HepG2 (cell line): ENCODE measurements around the gene MLLT11. TPM values are rescaled to one million over a fixed set of nuclear protein-coding genes. Genes with fewer than 3 reads are reported as not detected.

ENCODE experiments used
- EEA1 ChIP-seq: sonication (generic); formaldehyde crosslinking; IDR thresholded peaks from 2 replicates; pipeline ENCODE4 v1.5.1; 2020; ENCODE audit warnings: mild to moderate bottlenecking, missing genetic modification reagents, borderline replicate concordance
- FOXA3 ChIP-seq: IDR thresholded peaks from 2 replicates; pipeline ENCODE4 v1.6.1; 2016; ENCODE audit warnings: missing genetic modification reagents, missing compliant biosample characterization
- GTF3A ChIP-seq: sonication (generic); formaldehyde crosslinking; conservative IDR thresholded peaks from 2 replicates; pipeline ENCODE4 v1.4.0; 2020; ENCODE audit warnings: mild to moderate bottlenecking, missing genetic modification reagents
- IRX3 ChIP-seq: sonication (generic); formaldehyde crosslinking; IDR thresholded peaks from 2 replicates; pipeline ENCODE4 v1.8.1; 2023; ENCODE audit warnings: mild to moderate bottlenecking, low read depth, missing genetic modification reagents, borderline replicate concordance
- MAZ ChIP-seq, 2 experiments: sonication (generic) in 1 of 2; formaldehyde crosslinking in 1 of 2; IDR thresholded peaks; 2 replicates each; pipeline versions ENCODE4 v1.5.0 to v1.6.1; 2012 to 2020; ENCODE audit warnings: low read depth in 2 of 2, mild to moderate bottlenecking in 2 of 2, borderline replicate concordance in 1 of 2, improper control_type of control experiment in 1 of 2, low read length in 1 of 2, missing genetic modification reagents in 1 of 2, moderate library complexity in 1 of 2
- MED1 ChIP-seq: sonication (generic); formaldehyde crosslinking; IDR thresholded peaks from 2 replicates; pipeline ENCODE4 v1.4.0; 2020; ENCODE audit warnings: missing genetic modification reagents
- NFATC3 ChIP-seq: sonication (generic); formaldehyde crosslinking; IDR thresholded peaks from 2 replicates; pipeline ENCODE4 v1.5.1; 2020; ENCODE audit warnings: mild to moderate bottlenecking, missing genetic modification reagents
- NFE2L2 ChIP-seq: fragments of 150-350 bp; IDR thresholded peaks from 2 replicates; pipeline ENCODE4 v1.6.1; 2014; ENCODE audit warnings: low read length
- NONO ChIP-seq, 2 experiments: fragments of 450-650 bp in 1 of 2; sonication (generic) in 1 of 2; formaldehyde crosslinking in 1 of 2; IDR thresholded peaks in 1 of 2; conservative IDR thresholded peaks in 1 of 2; 2 replicates each; pipeline versions ENCODE4 v1.6.1 to v1.8.0; 2017 to 2022; ENCODE audit warnings: mild to moderate bottlenecking in 1 of 2, missing genetic modification reagents in 1 of 2, moderate library complexity in 1 of 2
- PITX1 ChIP-seq: sonication (generic); formaldehyde crosslinking; IDR thresholded peaks from 2 replicates; pipeline ENCODE4 v1.5.1; 2020; ENCODE audit warnings: mild to moderate bottlenecking, missing genetic modification reagents
- RARA ChIP-seq: IDR thresholded peaks from 2 replicates; pipeline ENCODE4 v1.6.1; 2016; ENCODE audit warnings: missing genetic modification reagents, missing compliant biosample characterization
- RXRB ChIP-seq: IDR thresholded peaks from 2 replicates; pipeline ENCODE4 v1.6.1; 2016; ENCODE audit warnings: borderline replicate concordance, missing genetic modification reagents, missing compliant biosample characterization
- SP1 ChIP-seq, 2 experiments: fragments of 450-650 bp in 1 of 2; sonication (generic) in 1 of 2; formaldehyde crosslinking in 1 of 2; IDR thresholded peaks; 2 replicates each; pipeline versions ENCODE4 v1.4.0 to v1.6.1; 2016 to 2020; ENCODE audit warnings: missing genetic modification reagents in 1 of 2
- TAF15 ChIP-seq: fragments of 200-400 bp; formaldehyde crosslinking; IDR thresholded peaks from one replicate; pipeline ENCODE4 v1.6.1; 2018; ENCODE audit warnings: mild to moderate bottlenecking, low read depth, low read length; ENCODE audit not compliant: poor library complexity, severe bottlenecking
- TEAD3 ChIP-seq: optimal IDR thresholded peaks from 2 replicates; pipeline ENCODE3; 2016; ENCODE audit warnings: borderline replicate concordance
- ZNF12 ChIP-seq: sonication (generic); formaldehyde crosslinking; IDR thresholded peaks from 2 replicates; pipeline ENCODE4 v1.5.0; 2020; ENCODE audit warnings: missing genetic modification reagents
- ZNF143 ChIP-seq: sonication (generic); formaldehyde crosslinking; IDR thresholded peaks from 2 replicates; pipeline ENCODE4 v1.4.0; 2020; ENCODE audit warnings: missing genetic modification reagents
- ZNF264 ChIP-seq: sonication (generic); formaldehyde crosslinking; IDR thresholded peaks from 2 replicates; pipeline ENCODE4 v1.4.0; 2020; ENCODE audit warnings: missing genetic modification reagents
- ZNF329 ChIP-seq: sonication (generic); formaldehyde crosslinking; IDR thresholded peaks from 2 replicates; pipeline ENCODE4 v1.9.0; 2021; ENCODE audit warnings: low read depth, mild to moderate bottlenecking, missing genetic modification reagents
- ZNF431 ChIP-seq: sonication (generic); formaldehyde crosslinking; IDR thresholded peaks from 2 replicates; pipeline ENCODE4 v1.9.0; 2022; ENCODE audit warnings: missing genetic modification reagents, low read depth, mild to moderate bottlenecking, borderline replicate concordance
- ZNF563 ChIP-seq: sonication (generic); formaldehyde crosslinking; IDR thresholded peaks from 2 replicates; pipeline ENCODE4 v1.8.0; 2022; ENCODE audit warnings: mild to moderate bottlenecking, moderate library complexity, missing genetic modification reagents
- ZNF878 ChIP-seq: sonication (generic); formaldehyde crosslinking; IDR thresholded peaks from 2 replicates; pipeline ENCODE4 v1.8.1; 2023; ENCODE audit warnings: mild to moderate bottlenecking, missing genetic modification reagents, moderate library complexity
- ZSCAN21 ChIP-seq: sonication (generic); formaldehyde crosslinking; IDR thresholded peaks from 2 replicates; pipeline ENCODE4 v1.8.0; 2022; ENCODE audit warnings: mild to moderate bottlenecking, missing genetic modification reagents, moderate library complexity, borderline replicate concordance
- polyA plus RNA-seq, 8 experiments: library from polyadenylated mRNA; depleted of rRNA in 3 of 8; stranded (reverse) in 7 of 8; unstranded in 1 of 8; fragments of >200 nt; fragmentation: Illumina TruSeq in 4 of 8; extraction: Trizol in 4 of 8; gene quantifications; 2 replicates each; pipeline versions ENCODE4 v1.2.1 to v1.2.3, GENCODE V29; 2011 to 2016; ENCODE audit warnings: low read depth in 4 of 8, missing spikeins in 1 of 8, mixed read lengths in 1 of 8; ENCODE audit not compliant: insufficient read depth in 1 of 8
- total RNA-seq, 5 experiments: library from RNA; depleted of rRNA; stranded (reverse); fragments of >200 nt; fragmentation: Illumina TruSeq; extraction: Trizol; gene quantifications; 2 replicates each; pipeline ENCODE4 v1.2.3, GENCODE V29; 2016; ENCODE audit warnings: low read depth in 1 of 5
- TF ChIP-seq, protein P1 (sequence below): sonication (generic); formaldehyde crosslinking; IDR thresholded peaks from 2 replicates; pipeline ENCODE4 v1.5.0; 2020; ENCODE audit warnings: missing genetic modification reagents
- TF ChIP-seq, protein P2 (sequence below): sonication (generic); formaldehyde crosslinking; conservative IDR thresholded peaks from 2 replicates; pipeline ENCODE4 v1.8.0; 2022; ENCODE audit warnings: missing genetic modification reagents
- TF ChIP-seq, protein P3 (sequence below): sonication (generic); formaldehyde crosslinking; IDR thresholded peaks from 2 replicates; pipeline ENCODE4 v1.4.0; 2020; ENCODE audit warnings: missing genetic modification reagents, borderline replicate concordance

Gene MLLT11
- total and polyA plus RNA-seq, 2 of the 13 experiments (the other 11 are each of a cell fraction or from before 2014, with no cell fraction given): 0.21 to 0.22 TPM

DNA sequence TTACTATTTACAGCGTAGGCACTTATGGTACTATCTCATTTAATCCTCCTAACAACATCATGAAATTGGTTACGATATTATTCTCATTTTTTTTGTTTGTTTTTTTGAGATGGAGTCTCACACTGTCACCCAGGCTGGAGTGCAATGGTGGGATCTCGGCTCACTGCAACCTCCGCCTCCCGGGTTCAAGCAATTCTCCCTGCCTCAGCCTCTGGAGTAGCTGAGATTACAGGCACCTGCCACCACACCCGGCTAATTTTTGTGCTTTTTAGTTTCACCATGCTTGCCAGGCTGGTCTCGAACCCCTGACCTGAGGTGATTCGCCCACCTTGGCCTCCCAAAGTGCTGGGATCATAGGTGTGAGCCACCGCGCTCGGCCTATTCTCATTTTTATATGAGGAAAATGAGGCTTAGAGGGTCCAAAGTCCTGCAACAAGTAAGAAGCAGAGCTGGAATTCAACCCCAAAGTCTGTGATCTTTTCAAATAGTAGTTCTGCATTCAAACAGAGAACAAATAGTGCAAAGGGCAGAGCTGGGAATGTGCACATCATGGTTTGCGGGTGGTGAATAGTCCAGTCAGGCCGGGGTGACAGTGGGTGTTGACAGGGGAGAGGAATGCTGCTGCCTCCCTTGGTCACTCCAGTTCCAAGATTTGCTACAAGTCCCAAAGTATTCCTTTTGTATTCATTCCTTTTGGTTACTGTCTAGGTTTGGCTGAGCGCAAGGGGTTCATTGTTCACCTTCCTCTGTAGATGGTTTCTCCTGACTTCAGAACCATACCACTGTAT is 47.3 kb upstream of the MLLT11 start (continued):
- TF ChIP-seq SP1 (IDR thresholded peaks at IDR 0.05) (no peak), SP1 (CRISPR knock-in tag; IDR thresholded peaks at IDR 0.05) (no peak), RARA (CRISPR knock-in tag) (peak; percentile 80), PITX1 (0 out of 2 replicates have a peak, but pooled peaks have one; percentile 47), ZNF12 (CRISPR knock-in tag) (no peak), FOXA3 (peak; percentile 85), NONO (IDR thresholded peaks at IDR 0.05) (no peak), NONO (CRISPR knock-in tag; conservative IDR thresholded peaks at IDR 0.05) (no peak), MAZ (IDR thresholded peaks at IDR 0.05; ENCODE audit: borderline replicate concordance, low read depth, low read length) (no peak), MAZ (CRISPR knock-in tag; IDR thresholded peaks at IDR 0.05; ENCODE audit: low read depth) (no peak), ZNF431 (CRISPR knock-in tag) (no peak), TEAD3 (CRISPR knock-in tag) (peak; percentile 96), ZNF264 (CRISPR knock-in tag) (peak; percentile 90), NFE2L2 (no peak; the same call in 1 of the 2 replicates), ZNF878 (CRISPR knock-in tag) (peak; percentile 54; the same call in 1 of the 2 replicates), NFATC3 (CRISPR knock-in tag) (no peak; the same call in 1 of the 2 replicates), GTF3A (CRISPR knock-in tag) (0 out of 2 replicates have a peak, but pooled peaks have one; percentile 58), IRX3 (CRISPR knock-in tag) (no peak), RXRB (CRISPR knock-in tag) (peak; percentile 86), ZSCAN21 (no peak), MED1 (CRISPR knock-in tag) (peak; percentile 86), EEA1 (no peak), ZNF329 (no peak), ZNF143 (CRISPR knock-in tag) (peak; percentile 26; the same call in 1 of the 2 replicates), TAF15 (no peak), ZNF563 (CRISPR knock-in tag) (no peak)
- TF ChIP-seq, protein P1, sequence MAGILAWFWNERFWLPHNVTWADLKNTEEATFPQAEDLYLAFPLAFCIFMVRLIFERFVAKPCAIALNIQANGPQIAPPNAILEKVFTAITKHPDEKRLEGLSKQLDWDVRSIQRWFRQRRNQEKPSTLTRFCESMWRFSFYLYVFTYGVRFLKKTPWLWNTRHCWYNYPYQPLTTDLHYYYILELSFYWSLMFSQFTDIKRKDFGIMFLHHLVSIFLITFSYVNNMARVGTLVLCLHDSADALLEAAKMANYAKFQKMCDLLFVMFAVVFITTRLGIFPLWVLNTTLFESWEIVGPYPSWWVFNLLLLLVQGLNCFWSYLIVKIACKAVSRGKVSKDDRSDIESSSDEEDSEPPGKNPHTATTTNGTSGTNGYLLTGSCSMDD (CRISPR knock-in tag): no peak
- TF ChIP-seq, protein P2, sequence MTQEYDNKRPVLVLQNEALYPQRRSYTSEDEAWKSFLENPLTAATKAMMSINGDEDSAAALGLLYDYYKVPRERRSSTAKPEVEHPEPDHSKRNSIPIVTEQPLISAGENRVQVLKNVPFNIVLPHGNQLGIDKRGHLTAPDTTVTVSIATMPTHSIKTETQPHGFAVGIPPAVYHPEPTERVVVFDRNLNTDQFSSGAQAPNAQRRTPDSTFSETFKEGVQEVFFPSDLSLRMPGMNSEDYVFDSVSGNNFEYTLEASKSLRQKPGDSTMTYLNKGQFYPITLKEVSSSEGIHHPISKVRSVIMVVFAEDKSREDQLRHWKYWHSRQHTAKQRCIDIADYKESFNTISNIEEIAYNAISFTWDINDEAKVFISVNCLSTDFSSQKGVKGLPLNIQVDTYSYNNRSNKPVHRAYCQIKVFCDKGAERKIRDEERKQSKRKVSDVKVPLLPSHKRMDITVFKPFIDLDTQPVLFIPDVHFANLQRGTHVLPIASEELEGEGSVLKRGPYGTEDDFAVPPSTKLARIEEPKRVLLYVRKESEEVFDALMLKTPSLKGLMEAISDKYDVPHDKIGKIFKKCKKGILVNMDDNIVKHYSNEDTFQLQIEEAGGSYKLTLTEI: no peak
- TF ChIP-seq, protein P3, sequence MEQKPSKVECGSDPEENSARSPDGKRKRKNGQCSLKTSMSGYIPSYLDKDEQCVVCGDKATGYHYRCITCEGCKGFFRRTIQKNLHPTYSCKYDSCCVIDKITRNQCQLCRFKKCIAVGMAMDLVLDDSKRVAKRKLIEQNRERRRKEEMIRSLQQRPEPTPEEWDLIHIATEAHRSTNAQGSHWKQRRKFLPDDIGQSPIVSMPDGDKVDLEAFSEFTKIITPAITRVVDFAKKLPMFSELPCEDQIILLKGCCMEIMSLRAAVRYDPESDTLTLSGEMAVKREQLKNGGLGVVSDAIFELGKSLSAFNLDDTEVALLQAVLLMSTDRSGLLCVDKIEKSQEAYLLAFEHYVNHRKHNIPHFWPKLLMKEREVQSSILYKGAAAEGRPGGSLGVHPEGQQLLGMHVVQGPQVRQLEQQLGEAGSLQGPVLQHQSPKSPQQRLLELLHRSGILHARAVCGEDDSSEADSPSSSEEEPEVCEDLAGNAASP: peak; percentile 58; the same call in 1 of the 2 replicates
